DND-41 (cell line): Measurements from ENCODE around the gene NDUFV2.

ENCODE experiments used
- ATAC-seq: fragments of 200-7000 bp; cut with Tn5 transposase; 3 replicates; pipeline ENCODE4 v1.9.1; 2021; ENCODE audit warnings: low read depth; ENCODE audit not compliant: insufficient read depth
- DNase-seq: peaks from one replicate; pipeline ENCODE4 v3.0.0-alpha.2; 2020
- H2AFZ ChIP-seq: 2 replicates; pipeline ENCODE4 v1.6.0; 2012; ENCODE audit warnings: low read depth, low read length
- H3K27ac ChIP-seq: 2 replicates; pipeline ENCODE4 v1.5.1; 2012; ENCODE audit warnings: low read length, inconsistent platforms
- H3K27me3 ChIP-seq: fragments of 200-600 bp; sonication (generic); 2 replicates; pipeline ENCODE4 v1.6.0; 2012; ENCODE audit warnings: low read length, mild to moderate bottlenecking, inconsistent platforms; ENCODE audit not compliant: insufficient read depth, poor library complexity
- H3K36me3 ChIP-seq: 2 replicates; pipeline ENCODE4 v1.5.1; 2012; ENCODE audit warnings: low read length, inconsistent platforms; ENCODE audit not compliant: insufficient read depth
- H3K4me1 ChIP-seq: 2 replicates; pipeline ENCODE4 v1.5.1; 2012; ENCODE audit warnings: mild to moderate bottlenecking, low read length; ENCODE audit not compliant: insufficient read depth
- H3K4me2 ChIP-seq: 2 replicates; pipeline ENCODE4 v1.6.0; 2012; ENCODE audit warnings: mild to moderate bottlenecking, moderate library complexity, low read length, inconsistent platforms; ENCODE audit not compliant: insufficient read depth
- H3K4me3 ChIP-seq, 2 experiments: fragments of 200-600 bp in 1 of 2; shearing (Covaris generic) in 1 of 2; 2 replicates each; pipeline ENCODE4 v1.5.1; 2012 to 2016; ENCODE audit warnings: inconsistent platforms in 2 of 2, low read length in 2 of 2, mild to moderate bottlenecking in 2 of 2, low read depth in 1 of 2, moderate library complexity in 1 of 2
- H3K79me2 ChIP-seq: 2 replicates; pipeline ENCODE4 v1.6.0; 2012; ENCODE audit warnings: low read length, inconsistent platforms; ENCODE audit not compliant: insufficient read depth
- H3K9ac ChIP-seq: 2 replicates; pipeline ENCODE4 v1.6.0; 2012; ENCODE audit warnings: low read depth, mild to moderate bottlenecking, inconsistent platforms, low read length, moderate library complexity
- H3K9me3 ChIP-seq: 2 replicates; pipeline ENCODE4 v1.5.1; 2012; ENCODE audit warnings: low read length, moderate library complexity, mild to moderate bottlenecking, inconsistent platforms; ENCODE audit not compliant: insufficient read depth, severe bottlenecking
- H4K20me1 ChIP-seq: 2 replicates; pipeline ENCODE4 v1.6.0; 2012; ENCODE audit warnings: low read length; ENCODE audit not compliant: insufficient read depth
- CTCF ChIP-seq: IDR thresholded peaks from 2 replicates; pipeline ENCODE4 v1.5.1; 2012; ENCODE audit warnings: borderline replicate concordance, low read length, moderate library complexity, mild to moderate bottlenecking; ENCODE audit not compliant: poor library complexity, severe bottlenecking; ENCODE audit errors: extremely low read depth
- EZH2 ChIP-seq: IDR thresholded peaks from 3 replicates; pipeline ENCODE4 v1.6.1; 2012; ENCODE audit warnings: borderline replicate concordance, low read depth, mild to moderate bottlenecking, moderate library complexity, low read length, inconsistent platforms; ENCODE audit not compliant: severe bottlenecking

NDUFV2 gene

DNA sequence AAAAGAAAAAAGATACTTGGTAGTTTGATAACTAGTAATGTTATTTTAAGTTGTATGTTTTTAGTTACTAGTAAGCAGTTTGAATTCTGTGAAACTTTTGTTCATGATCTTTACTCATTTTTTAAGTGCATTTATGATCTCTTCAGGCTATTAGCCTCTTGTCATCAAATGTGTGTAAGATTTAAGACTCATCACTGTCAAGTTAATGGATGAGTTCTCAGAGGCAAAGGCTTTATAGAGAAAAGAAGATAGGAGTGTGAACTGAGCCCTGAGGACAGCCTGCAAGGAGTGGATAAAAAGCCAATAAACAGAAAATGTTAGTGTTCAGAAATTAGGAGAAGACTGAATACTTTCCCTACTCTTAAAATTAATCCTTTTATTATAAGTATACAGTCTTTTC, 13.5 kb downstream of the NDUFV2 start:
- Histone ChIP-seq H3K27me3 (no peaks in the 10 kb centered on the region), H3K4me1 (0 out of 2 replicates have a peak, but pooled peaks cover 9% of the 10 kb centered on the region), H4K20me1 (peaks cover 63% of the 10 kb centered on the region), H3K36me3 (peaks cover 68% of the 10 kb centered on the region), H3K9ac (no peak overlapping the region), H3K79me2 (peaks cover 100% of the 10 kb centered on the region), H2AFZ (no peak overlapping the region), H3K9me3 (no peaks in the 10 kb centered on the region), H3K4me2 (no peak overlapping the region), H3K4me3 (no peak overlapping the region), H3K27ac (no peak overlapping the region)
- ATAC-seq (no peak), DNase-seq (no peak)
- no peak for TF ChIP-seq EZH2
- TF ChIP-seq CTCF = no peak

DNA sequence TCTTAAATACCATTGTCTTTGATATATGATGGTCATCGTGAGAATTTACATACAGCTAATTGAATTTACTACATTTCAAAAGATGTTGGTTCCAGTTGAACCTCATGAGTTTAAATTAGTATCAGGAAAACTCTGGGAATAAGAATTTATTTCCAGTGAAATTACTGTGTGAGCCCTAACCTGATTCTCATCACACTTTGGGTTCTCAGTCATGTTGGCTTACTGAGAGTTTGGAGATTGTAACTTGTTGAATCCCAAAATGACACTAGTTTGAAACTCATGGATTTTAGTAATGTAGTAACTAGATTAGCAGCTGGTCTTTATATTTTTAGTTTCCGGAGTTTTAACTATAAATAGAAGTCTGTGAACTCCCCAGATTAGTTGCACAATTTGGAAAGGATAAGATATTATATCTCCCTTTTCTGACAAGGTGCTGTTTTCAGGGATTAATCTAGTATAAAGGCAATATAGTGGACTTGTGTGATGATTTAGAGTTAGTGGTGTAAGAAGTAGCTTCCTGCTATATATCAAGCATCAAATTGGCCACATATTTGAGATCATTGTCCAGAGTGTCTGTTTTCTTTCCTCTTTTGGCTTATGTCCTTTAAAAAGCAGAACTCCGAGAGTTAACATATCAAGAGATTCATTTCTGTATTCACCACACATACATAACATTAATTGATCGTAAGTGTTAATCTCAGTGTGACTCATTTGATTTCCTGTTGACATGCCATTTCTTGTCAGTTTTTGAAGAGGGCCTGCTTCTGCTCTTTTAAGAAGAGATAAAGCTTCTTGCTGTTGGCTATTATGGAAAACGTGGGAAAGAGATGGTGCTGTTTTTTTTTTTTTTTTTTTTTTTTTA, 15.7 kb downstream of the NDUFV2 start:
- TF ChIP-seq CTCF = no peak
- TF ChIP-seq EZH2 = no peak
- H3K27ac ChIP-seq = no peak overlapping the region
- 0 out of 2 replicates have a peak, but pooled peaks cover 2% of the 10 kb centered on the region for H3K4me1 ChIP-seq
- peaks cover 95% of the 10 kb centered on the region for H3K79me2 ChIP-seq
- H3K4me3 ChIP-seq = no peak overlapping the region
- no peak for DNase-seq
- H3K9me3 ChIP-seq = no peaks in the 10 kb centered on the region
- H3K9ac ChIP-seq = no peak overlapping the region
- H2AFZ ChIP-seq = no peak overlapping the region
- H3K4me2 ChIP-seq = no peak overlapping the region
- H3K36me3 ChIP-seq = peaks cover 69% of the 10 kb centered on the region
- no peak for ATAC-seq
- peaks cover 48% of the 10 kb centered on the region; the same call in 1 of the 2 replicates for H4K20me1 ChIP-seq
- no peaks in the 10 kb centered on the region for H3K27me3 ChIP-seq

- Histone ChIP-seq H3K4me1 (0 out of 2 replicates have a peak, but pooled peaks cover 2% of the 10 kb centered on the region), H4K20me1 (peaks cover 28% of the 10 kb centered on the region; the same call in 1 of the 2 replicates)
These were observed 18.3 kb downstream of the NDUFV2 start for GRCh38 chr18:9120796-9121195.

More at GRCh38 chr18:9120796-9121195, 18.3 kb downstream of the NDUFV2 start:
- TF ChIP-seq CTCF (no peak), EZH2 (no peak)
- Histone ChIP-seq H3K9ac (no peak overlapping the region), H3K27me3 (no peaks in the 10 kb centered on the region), H3K9me3 (no peaks in the 10 kb centered on the region), H2AFZ (no peak overlapping the region), H3K79me2 (peaks cover 78% of the 10 kb centered on the region), H3K4me3 (no peak overlapping the region), H3K27ac (no peak overlapping the region), H3K4me2 (no peak overlapping the region), H3K36me3 (peaks cover 74% of the 10 kb centered on the region)
- ATAC-seq (peak; percentile 58; the same call in 2 of the 3 replicates), DNase-seq (no peak)
